Neural cell (in vitro differentiated cells): Measurements from ENCODE around the gene ADARB2.

Source experiments
- EP300 ChIP-seq: fragments of 450-650 bp; conservative IDR thresholded peaks from 2 replicates; pipeline ENCODE4 v1.6.1; 2014; ENCODE audit warnings: antibody characterized with exemption, mild to moderate bottlenecking, moderate library complexity; ENCODE audit not compliant: poor library complexity, severe bottlenecking
- SMC3 ChIP-seq: fragments of 450-650 bp; conservative IDR thresholded peaks from 2 replicates; pipeline ENCODE4 v1.6.1; 2014; ENCODE audit warnings: antibody characterized with exemption, mild to moderate bottlenecking, moderate library complexity; ENCODE audit not compliant: poor library complexity
- TF ChIP-seq, protein P1 (sequence below): fragments of 450-650 bp; IDR thresholded peaks from 2 replicates; pipeline ENCODE4 v1.5.1; 2014; ENCODE audit warnings: antibody characterized with exemption, mild to moderate bottlenecking, moderate library complexity; ENCODE audit not compliant: poor library complexity, severe bottlenecking

DNA sequence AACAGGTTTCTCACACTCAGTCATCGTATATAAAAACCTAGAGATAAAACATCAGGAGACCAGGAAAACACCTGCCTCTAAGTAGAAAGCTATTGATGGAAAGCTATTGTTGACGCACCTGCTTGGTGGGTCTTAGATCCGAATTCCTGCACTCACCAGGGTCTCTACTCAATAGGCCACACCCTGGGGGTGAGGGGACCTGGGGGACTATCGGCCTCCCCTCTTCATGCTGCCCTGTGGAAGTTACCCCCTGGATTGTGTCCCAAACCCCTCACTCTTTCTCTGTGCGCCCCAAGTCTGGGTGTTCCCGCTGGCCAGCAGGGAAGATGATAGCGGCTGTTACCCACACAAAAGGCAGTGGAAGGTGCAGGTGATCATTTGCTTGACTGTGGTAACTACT is 368.1 kb downstream of the ADARB2 start:
- TF ChIP-seq, protein P1, sequence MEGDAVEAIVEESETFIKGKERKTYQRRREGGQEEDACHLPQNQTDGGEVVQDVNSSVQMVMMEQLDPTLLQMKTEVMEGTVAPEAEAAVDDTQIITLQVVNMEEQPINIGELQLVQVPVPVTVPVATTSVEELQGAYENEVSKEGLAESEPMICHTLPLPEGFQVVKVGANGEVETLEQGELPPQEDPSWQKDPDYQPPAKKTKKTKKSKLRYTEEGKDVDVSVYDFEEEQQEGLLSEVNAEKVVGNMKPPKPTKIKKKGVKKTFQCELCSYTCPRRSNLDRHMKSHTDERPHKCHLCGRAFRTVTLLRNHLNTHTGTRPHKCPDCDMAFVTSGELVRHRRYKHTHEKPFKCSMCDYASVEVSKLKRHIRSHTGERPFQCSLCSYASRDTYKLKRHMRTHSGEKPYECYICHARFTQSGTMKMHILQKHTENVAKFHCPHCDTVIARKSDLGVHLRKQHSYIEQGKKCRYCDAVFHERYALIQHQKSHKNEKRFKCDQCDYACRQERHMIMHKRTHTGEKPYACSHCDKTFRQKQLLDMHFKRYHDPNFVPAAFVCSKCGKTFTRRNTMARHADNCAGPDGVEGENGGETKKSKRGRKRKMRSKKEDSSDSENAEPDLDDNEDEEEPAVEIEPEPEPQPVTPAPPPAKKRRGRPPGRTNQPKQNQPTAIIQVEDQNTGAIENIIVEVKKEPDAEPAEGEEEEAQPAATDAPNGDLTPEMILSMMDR = no peak
- TF ChIP-seq SMC3 (no peak), EP300 (no peak)
